PFSK-1 (cell line): ENCODE data around the gene COX7B2.

Experiments
- POLR2AphosphoS5 ChIP-seq: IDR thresholded peaks from 2 replicates; pipeline ENCODE4 v1.6.1; 2012; ENCODE audit warnings: low read depth, mild to moderate bottlenecking, control low read depth, low read length, moderate library complexity
- TF ChIP-seq, protein P1 (sequence below), 2 experiments: IDR thresholded peaks; 2 replicates each; pipeline versions ENCODE4 v1.6.1 to v1.8.0; 2011 to 2012; ENCODE audit warnings: low read depth in 2 of 2, low read length in 2 of 2, control low read depth in 1 of 2, inconsistent platforms in 1 of 2, mild to moderate bottlenecking in 1 of 2, moderate library complexity in 1 of 2; ENCODE audit not compliant: insufficient read depth in 1 of 2

DNA sequence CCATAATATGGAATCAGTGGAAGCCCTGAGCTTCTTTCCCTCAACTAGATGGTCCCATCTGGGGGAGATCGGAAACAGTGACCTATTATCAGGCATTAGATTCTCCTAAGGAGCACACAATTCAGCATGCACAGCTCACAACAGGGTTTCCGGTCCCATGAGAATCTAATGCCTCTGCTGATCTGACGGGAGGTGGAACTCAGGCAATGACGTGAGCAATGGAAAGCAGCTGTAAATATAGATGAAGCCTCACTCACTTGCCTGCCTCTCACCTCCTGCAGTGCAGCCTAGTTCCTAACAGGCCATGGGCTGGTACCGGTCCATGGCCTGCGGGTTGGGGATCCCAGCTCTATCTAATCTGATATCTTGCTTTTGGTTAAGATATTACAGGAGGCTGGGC lies 88.9 kb downstream of the COX7B2 start:
- TF ChIP-seq, protein P1, sequence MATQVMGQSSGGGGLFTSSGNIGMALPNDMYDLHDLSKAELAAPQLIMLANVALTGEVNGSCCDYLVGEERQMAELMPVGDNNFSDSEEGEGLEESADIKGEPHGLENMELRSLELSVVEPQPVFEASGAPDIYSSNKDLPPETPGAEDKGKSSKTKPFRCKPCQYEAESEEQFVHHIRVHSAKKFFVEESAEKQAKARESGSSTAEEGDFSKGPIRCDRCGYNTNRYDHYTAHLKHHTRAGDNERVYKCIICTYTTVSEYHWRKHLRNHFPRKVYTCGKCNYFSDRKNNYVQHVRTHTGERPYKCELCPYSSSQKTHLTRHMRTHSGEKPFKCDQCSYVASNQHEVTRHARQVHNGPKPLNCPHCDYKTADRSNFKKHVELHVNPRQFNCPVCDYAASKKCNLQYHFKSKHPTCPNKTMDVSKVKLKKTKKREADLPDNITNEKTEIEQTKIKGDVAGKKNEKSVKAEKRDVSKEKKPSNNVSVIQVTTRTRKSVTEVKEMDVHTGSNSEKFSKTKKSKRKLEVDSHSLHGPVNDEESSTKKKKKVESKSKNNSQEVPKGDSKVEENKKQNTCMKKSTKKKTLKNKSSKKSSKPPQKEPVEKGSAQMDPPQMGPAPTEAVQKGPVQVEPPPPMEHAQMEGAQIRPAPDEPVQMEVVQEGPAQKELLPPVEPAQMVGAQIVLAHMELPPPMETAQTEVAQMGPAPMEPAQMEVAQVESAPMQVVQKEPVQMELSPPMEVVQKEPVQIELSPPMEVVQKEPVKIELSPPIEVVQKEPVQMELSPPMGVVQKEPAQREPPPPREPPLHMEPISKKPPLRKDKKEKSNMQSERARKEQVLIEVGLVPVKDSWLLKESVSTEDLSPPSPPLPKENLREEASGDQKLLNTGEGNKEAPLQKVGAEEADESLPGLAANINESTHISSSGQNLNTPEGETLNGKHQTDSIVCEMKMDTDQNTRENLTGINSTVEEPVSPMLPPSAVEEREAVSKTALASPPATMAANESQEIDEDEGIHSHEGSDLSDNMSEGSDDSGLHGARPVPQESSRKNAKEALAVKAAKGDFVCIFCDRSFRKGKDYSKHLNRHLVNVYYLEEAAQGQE (IDR thresholded peaks at IDR 0.05; ENCODE audit: insufficient read depth in 1 of 2, low read depth in 2 of 2, low read length in 2 of 2), result no peak
- no peak for TF ChIP-seq POLR2AphosphoS5
